A549 (cell line): ENCODE results near the gene VWA8.

Experiments used
- EHF ChIP-seq: fragments of 250-450 bp; sonication (Bioruptor Pico); IDR thresholded peaks from 2 replicates; pipeline ENCODE4 v1.5.0; 2020; ENCODE audit warnings: mild to moderate bottlenecking
- RNF2 ChIP-seq: fragments of 200-600 bp; sonication (generic); IDR thresholded peaks from 2 replicates; pipeline ENCODE4 v1.6.1; 2016; ENCODE audit warnings: low read depth, mild to moderate bottlenecking, antibody characterized with exemption, moderate library complexity, borderline replicate concordance

- no peak for TF ChIP-seq EHF (CRISPR knock-in tag)
- TF ChIP-seq RNF2, result no peak
Measured at GRCh38 chr13:41694545-41695301, 266.2 kb downstream of the VWA8 start.
